A172 (cell line): ENCODE results near the gene GRIK4. TPM values are rescaled to one million over a fixed set of nuclear protein-coding genes. Genes with fewer than 3 reads are reported as not detected.

Experiments
- DNase-seq: peaks from one replicate; pipeline ENCODE4 v3.0.0-alpha.2; 2015; ENCODE audit warnings: low spot score
- total RNA-seq: library from RNA; depleted of rRNA; stranded (reverse); fragments of >200 nt; shearing (Covaris generic); gene quantifications from 2 replicates; pipeline ENCODE4 v1.2.3, GENCODE V29; 2014

The GRIK4 gene
- total RNA-seq, 1 experiment from 2014 or later: not detected

GRCh38 chr11:120839846-120840402, 328.4 kb downstream of the GRIK4 start:
- DNase-seq: no peak

DNA sequence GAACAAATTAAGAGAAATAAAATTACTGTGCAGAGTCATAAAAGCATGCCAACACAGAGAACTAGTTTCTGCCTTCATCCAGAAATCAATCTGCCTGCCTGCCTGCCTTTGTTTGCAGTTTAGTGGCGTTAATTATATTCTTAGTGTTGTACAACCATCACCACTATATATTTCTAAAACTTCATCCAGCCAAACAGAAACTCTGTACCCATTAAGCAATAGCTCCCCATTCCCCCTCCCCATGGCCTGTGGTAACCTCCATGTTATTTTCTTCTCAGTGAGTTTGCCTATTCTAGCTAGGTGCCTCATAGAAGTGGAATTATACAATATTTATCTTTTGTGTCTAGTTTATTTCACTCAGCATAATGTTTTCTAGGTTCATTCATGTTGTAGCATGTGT, 329.1 kb downstream of the GRIK4 start:
- no peak for DNase-seq

DNA sequence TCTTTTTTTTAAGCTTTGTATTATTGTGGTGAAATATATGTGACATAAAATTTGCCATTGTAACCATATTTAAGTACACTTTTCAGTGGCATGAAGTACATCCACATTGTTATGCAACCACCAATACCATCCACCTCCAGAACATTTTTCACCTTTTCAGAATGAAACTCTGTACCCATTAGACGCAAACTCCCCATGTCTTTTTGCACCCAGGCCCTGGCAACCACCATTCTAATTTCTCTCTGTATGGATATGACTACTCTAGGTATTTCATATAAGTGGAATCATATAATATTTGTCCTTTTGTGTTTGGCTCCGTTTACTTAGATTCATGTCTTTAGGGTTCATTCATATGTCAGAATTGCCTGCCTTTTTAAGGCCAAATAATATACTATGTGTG, 329.5 kb downstream of the GRIK4 start:
- no peak for DNase-seq

GRCh38 chr11:120842195-120842594, 330.6 kb downstream of the GRIK4 start:
- DNase-seq: no peak

GRCh38 chr11:120853435-120853834, 341.9 kb downstream of the GRIK4 start:
- no peak for DNase-seq

- DNase-seq: no peak
Observed at GRCh38 chr11:120854988-120855387, 343.4 kb downstream of the GRIK4 start.

DNA sequence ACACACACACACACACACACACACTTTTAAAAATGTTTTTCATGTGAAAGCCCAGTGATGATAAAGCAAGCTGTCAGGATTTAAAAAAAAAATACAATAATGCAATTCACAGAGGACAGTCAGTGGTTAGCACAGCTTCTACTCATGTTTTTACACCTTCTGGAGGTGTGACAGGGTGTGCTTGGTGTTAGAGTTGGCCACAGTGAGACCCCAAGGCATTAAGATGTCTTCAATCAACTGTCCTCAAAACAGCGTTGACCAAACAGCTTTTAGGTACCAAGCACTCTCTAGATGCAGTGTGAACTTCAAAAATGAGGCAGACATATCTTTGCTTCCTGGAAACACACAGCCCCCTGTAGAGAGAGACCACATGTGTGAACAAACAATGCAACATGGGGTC, 346.0 kb downstream of the GRIK4 start:
- DNase-seq: no peak

GRCh38 chr11:120858740-120859139, 347.2 kb downstream of the GRIK4 start:
- peak; percentile 10 for DNase-seq

DNA sequence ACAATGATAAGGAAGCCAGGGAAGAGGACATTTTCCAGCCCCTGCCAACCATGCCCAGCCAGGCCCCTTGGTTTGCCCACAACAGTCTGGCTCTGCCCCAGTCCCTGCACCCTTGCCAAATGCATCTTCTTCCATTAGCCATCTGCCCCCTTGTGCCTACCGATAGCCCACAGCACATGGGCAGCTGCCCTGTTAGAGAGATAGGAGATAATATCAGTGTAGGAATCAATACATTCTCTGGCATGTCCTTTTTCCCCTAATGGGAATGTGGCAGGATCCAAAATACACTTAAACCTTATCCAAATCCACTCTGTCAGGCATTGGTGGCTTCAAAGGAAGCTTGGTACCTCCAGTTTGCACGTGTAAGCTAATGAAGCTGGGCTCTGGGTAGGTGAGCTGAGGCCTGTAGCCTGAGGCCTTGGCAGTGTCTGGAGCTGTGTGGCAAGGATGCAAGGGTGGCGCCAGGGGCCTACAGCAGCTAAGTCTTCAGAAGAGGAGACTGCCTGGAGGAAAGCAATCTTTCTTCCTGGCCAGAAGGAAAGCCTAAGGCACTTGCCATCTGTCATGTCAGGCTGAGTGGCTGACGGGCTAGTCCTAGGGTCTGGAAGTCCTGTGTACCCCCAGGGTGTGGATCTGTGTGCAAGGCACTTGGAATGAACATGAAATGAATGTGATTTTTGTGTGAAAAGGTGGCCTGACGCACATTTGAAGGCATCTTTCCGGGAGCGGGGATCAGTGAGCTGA, 348.2 kb downstream of the GRIK4 start:
- no peak for DNase-seq

GRCh38 chr11:120863359-120863758, 351.8 kb downstream of the GRIK4 start:
- DNase-seq: no peak

- DNase-seq: no peak
Observed at GRCh38 chr11:120867024-120867423, 355.5 kb downstream of the GRIK4 start.

DNA sequence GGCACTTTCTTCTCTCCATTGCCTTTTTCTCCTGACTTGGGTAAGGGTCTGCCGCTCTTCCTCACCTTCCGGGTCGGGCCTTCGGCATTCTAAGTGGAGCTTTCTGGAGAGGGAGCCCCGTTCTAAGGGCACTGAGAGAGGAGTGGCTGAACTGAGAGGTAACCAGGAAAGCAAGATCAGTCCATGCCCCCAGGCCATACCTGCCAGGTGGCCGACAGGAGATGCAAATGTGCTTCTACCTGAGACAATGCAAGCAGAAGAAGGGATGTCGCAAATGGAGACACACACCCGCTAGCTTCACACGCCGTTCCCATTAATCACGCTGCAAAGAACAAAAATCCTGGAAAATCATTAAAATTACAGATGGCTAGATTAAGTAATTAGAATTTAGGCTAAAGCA, 356.0 kb downstream of the GRIK4 start:
- no peak for DNase-seq

DNA sequence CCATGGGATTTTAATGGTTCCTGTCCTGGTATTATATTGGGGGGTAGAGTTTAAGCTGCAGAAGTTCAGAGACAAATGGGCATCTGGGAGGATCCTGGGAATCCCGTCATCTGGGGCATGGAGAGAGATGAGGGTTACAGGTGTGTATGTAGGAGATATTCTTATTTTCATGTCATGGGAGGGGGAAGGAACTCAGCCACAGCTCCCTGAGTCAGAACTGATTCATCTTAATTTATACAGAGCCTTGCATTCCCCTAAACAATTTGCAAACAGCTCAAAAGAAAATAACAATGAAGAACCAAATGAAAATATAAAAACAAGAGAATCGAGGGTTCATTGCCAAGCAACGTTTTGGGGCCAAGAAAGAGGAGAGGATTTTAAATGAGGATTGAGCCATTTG, 356.4 kb downstream of the GRIK4 start:
- no peak for DNase-seq

DNA sequence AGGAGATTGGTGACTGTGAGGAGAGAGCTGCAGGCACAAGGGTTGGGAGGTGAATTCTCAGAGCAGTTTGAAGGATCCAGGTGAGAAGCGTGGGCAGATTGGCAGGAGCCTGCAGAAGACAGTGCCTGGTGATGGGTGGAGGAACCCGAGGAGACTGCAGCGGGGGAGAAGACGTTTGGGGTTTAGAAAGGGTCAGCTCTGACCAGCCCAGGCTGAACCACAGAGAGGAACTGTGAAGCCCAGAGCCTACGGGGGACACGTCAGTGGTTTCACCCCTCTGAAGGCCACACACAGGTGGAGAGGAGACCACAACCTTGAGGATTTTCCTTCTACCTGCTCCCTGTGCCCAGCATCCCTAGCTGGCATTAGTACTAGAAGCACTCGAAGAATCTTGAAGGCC, 357.5 kb downstream of the GRIK4 start:
- DNase-seq: no peak

GRCh38 chr11:120869516-120870011, 358.0 kb downstream of the GRIK4 start:
- no peak for DNase-seq

- DNase-seq: no peak
Observed at GRCh38 chr11:120871194-120871593, 359.6 kb downstream of the GRIK4 start.

DNA sequence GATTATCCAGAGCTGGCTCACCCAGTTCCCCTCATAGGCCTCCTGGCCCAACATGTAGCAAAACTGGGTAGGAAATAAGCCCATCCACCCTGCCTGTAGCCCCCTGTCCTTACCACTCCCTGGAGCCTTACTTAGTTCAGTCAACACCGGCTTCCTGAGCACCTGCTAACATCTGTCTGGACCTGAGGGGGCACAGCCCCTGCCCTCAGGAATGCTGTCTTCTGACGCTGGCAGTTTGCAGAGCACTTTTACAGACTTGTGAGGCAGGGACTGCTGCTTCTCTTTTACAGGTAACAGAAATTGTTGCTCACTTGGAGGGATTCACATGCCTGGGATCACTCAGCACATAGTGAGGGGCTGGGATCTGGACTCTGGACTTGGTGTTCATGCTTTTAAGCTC, 360.4 kb downstream of the GRIK4 start:
- DNase-seq: no peak

GRCh38 chr11:120873966-120874735, 362.6 kb downstream of the GRIK4 start:
- no peak for DNase-seq

- no peak for DNase-seq
Observed at GRCh38 chr11:120875986-120876385, 364.4 kb downstream of the GRIK4 start.

DNA sequence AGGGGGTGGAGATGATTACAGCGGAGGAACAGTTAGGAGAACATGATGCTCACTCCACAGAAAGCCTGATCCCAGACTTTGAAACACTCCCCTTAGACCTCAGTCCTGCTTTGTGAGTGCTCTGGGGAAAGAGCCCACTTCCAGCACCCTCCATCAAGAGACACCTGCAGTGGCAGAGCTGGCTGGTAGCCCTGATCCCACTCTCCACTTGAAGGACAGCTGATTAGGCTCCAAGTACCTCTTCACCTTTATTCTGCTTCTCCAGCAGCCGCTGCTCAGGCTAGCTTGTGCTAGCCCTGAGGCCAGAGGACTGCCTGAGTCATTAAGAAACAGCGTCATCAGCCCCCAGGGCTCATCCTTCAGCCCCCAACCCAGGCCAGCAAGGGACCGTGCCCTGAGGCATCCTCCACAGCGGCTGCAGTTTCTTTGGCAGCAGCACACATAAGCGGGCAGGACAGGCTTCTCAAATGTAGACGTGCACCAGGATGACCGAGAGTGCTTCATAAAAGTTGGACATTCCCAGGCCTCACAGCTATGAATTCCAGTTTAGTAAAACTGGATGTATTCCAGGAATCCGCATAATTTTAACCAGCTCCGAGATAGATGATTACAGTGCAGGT, 366.3 kb downstream of the GRIK4 start:
- DNase-seq: no peak

GRCh38 chr11:120878781-120879180, 367.2 kb downstream of the GRIK4 start:
- no peak for DNase-seq

GRCh38 chr11:120880498-120881175, 369.1 kb downstream of the GRIK4 start:
- DNase-seq: no peak
